Posterior vena cava (tissue), 2 donors: ENCODE data around the gene VWA7. TPM values are rescaled to one million over a fixed set of nuclear protein-coding genes. Genes with fewer than 3 reads are reported as not detected.

Source experiments
- DNase-seq: peaks from one replicate; pipeline ENCODE4 v3.0.0-alpha.2; 2020; ENCODE audit warnings: low spot score
- intact Hi-C, 2 donors: fragments of 100-400 bp; cut with DNase I; formaldehyde crosslinking; loops; one replicate each; pipeline versions ENCODE4 v1.14.1 to v1.14.2; 2022 to 2023
- total RNA-seq, 2 donors: library from RNA; stranded (reverse); fragmentation: NEBNext Ultra II Directional; extraction: Animal tissue kit (Norgen Biotek cat#: 25700); gene quantifications; one replicate each; pipeline ENCODE4 v1.2.1, GENCODE V29; 2021
- donor health status: DM: yes; HTN: yes; CAD: no.
- donor health status: DM: yes; HTN: yes; CAD: no.

Gene VWA7
- total RNA-seq, 2 donors from 2014 or later: 0.37 to 0.48 TPM

DNA sequence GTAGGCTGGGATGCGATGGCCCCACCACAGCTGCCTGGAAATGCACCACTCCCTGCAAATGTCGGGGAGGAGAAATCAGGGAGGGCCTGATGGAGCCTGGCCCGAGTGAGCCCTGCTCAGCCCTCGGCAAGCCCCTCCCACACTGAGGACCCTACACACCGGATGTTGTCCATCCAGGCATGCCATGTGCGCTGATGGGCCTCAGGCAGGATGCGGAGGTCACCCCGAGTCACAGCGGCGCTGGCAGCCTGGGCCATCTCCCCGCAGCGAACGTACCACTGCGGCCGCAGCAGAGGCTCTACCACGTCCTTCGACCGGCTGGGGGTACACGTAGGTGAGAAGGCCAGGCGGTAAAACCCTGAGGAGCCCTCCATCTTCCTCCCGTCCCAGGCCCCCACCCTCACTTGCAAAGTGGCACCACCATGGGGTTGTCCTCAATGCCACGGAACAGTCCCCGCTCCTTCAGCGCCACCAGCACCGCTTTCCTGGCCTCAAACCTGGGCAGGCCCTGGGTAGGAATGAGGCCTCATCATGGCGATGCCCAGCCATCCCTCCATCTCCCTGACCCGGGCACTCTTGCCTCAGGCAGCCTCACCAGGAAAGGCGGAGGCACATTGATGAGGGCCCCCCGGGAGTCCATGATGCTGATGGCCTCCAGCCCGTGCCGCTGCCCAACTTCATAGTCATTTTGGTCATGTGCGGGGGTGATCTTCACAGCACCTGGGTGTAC lies 5.2 kb upstream of the VWA7 start:
- intact Hi-C loops: no loop called here
- no peak for DNase-seq

GRCh38 chr6:31781244-31782125 lies 4.4 kb upstream of the VWA7 start:
- no peak for DNase-seq
- intact Hi-C loops: no loop called here

DNA sequence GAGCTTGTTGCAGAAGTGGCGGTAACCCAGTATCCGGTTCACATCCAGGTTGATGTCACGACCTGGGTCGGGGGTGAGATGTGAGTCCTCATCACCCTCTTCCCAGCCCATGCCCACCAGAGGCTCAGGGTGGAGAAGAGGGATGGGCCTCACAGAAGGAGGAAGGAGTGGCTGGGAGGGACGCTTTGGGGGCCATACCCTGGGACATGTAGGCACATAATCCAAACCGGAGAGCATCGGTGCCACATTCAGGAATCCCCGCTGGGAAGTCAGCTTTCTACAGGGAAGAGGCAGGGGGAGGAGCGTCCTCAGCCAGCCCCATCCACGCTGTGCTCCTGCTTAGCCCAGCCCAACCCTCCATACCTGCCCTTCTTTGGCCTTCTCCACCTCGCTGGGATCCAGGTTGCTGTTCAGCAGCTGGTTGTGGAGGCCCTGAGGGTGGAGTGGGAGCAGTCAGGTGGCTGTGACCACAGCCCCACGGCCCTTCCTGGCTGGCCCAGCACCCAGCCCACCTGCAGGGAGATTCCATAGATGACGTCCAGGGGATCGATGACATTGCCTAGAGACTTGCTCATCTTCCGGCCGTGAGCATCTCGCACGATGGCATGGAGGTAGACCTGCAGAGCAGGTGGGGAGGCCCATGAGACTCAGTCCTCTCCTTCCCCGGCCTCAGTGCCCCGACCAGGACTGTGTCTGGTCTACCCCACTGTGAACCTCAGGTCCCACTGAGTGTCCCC lies 3.5 kb upstream of the VWA7 start:
- intact Hi-C loops: no loop called here
- DNase-seq: no peak

- DNase-seq: no peak
- intact Hi-C loops: loop anchor here in 1 of 2 donors (10.0 kb wide), 1 partner anchor 1005 kb away; no protein-coding TSS in a partner anchor
These were observed 2.8 kb upstream of the VWA7 start for GRCh38 chr6:31779908-31780307.

DNA sequence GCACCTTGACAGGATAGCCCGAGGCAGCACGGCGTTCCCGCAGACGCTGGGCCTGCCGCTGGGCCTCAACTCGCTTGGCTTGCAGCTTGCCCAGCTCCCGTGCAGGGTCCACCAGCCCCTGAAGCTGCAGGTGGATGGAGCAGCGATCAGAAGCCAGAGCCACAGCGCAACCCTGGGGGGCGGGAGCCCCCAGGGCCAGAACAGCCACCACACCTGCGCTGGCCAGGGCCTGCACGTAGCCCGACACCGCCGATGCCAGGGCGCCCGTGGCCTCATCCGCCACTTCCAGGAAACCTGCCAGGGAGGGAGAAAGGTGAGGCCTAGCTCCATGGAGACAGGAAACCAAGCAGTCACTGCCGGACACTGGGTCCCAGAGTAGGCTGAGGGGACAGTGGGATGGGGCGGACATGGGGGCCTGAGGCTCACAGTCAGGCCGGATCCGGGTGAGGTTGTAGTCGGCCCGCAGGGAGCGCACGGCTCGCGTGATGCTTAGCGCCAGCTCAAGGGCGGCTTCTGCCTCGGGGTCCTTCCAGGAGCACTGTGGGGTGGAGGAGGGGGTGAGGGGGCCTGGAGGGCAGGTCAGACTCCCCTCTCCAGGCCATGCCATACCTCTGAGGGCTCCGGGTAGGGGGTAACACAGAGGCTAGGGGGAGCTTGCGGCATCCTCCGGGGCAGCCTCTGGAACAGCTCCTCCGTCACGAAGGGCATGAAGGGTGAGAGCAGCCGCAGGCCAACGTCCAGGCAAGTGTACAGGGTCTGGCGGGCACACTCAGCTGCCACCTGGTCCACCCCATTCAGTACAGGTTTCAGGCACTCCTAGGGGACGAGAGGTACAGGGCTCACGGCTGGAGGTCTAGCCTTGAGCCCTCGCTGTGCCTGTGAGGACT lies 2.1 kb upstream of the VWA7 start:
- intact Hi-C loops: loop anchor here in 1 of 2 donors (10.0 kb wide), 1 partner anchor 1006 kb away; no protein-coding TSS in a partner anchor
- DNase-seq: peak; percentile 62

GRCh38 chr6:31778193-31778592 lies 1.1 kb upstream of the VWA7 start:
- DNase-seq: no peak
- intact Hi-C loops: loop anchor here in 1 of 2 donors (10.0 kb wide), 1 partner anchor 1007 kb away; no protein-coding TSS in a partner anchor

DNA sequence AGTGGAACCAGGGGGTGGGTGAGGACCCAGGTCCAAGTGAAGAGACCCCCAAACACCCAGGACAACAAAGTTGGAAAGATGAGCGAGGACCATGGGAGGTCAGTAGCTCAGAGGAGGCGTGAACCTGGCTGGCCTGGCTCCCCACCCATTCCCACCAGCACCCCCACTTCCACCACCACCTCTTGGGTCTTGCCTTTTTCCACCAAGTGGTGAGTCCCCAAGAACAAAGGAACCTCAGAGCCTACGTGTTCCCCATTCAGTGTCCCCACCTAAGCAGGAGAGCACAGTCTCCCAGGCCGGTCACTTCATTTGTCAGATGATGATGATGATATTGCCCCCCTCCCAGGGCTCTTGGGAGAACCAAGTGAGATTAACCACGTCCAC lies 531 bp upstream of the VWA7 start:
- intact Hi-C loops: loop anchor here in 1 of 2 donors (10.0 kb wide), 1 partner anchor 1007 kb away; no protein-coding TSS in a partner anchor
- no peak for DNase-seq

DNA sequence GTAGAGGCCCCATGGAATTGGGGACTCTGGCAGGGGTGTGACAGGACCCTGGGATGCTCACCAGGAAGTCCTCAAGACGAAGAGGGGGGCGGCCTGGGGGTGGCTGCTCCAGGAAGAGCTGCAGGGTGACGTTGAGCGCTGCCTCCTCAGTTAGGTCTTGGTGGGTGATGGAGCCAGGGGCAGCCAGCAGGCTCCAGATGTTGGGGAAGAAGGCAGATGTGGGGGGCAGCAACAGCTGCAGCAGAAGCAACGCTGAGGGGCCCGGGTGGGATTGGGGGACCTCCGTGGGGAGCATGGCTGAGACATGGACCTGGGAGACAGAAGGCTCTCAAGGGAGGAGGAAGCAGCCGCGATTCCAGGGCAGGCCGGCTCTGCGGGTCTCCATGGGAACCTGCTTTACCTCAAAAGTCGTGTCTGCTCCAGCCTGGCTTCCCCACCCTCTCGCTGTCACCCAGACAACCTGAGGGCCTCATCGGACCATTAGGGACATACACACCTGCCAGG lies 591 bp downstream of the VWA7 start:
- no peak for DNase-seq
- intact Hi-C loops: loop anchor here in 1 of 2 donors (10.0 kb wide), 1 partner anchor 1008 kb away; no protein-coding TSS in a partner anchor

GRCh38 chr6:31775633-31776484 lies 1.3 kb downstream of the VWA7 start:
- no peak for DNase-seq
- intact Hi-C loops: loop anchor here in 1 of 2 donors (10.0 kb wide), 1 partner anchor 1009 kb away; no protein-coding TSS in a partner anchor

DNA sequence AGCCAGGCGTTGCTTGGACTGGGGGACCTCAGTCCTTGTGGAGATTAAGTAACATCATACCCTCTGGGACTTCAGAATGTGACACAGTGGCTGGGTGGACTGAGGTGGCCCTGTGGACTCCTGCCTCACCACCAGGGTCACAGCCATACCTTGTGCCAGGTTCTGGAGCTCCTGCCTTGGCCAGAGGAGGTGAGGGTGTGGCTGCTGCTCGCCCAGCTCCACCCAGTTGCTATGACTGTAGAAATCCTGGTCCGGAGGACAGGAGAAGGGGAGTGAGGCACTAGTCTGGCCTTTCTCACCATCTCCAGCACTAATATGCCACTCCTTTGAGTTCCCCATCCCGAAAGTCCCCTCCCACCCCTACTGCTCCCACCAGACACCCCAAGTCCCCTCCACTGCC lies 1.9 kb downstream of the VWA7 start:
- DNase-seq: no peak
- intact Hi-C loops: loop anchor here in 1 of 2 donors (10.0 kb wide), 1 partner anchor 1010 kb away; no protein-coding TSS in a partner anchor

DNA sequence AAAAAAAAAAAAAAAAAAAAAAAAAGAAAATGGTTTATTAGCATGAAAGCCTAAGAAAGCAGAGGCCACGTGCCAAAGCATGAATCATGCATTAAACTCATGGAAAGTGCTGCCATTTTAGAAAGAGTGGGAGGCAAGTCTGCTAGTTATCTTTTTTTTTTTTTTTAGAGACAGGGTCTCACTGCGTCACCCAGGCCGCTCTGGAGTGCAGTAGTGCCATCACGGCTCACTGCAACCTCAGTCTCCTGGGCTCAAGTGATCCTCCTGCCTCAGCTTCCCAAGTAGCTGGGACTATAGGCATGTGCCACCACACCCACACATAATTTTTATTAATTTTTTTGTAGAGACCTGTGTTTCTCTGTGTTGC lies 5.2 kb downstream of the VWA7 start:
- intact Hi-C loops: loop anchor here in 1 of 2 donors (10.0 kb wide), 1 partner anchor 1013 kb away; no protein-coding TSS in a partner anchor
- DNase-seq: no peak

DNA sequence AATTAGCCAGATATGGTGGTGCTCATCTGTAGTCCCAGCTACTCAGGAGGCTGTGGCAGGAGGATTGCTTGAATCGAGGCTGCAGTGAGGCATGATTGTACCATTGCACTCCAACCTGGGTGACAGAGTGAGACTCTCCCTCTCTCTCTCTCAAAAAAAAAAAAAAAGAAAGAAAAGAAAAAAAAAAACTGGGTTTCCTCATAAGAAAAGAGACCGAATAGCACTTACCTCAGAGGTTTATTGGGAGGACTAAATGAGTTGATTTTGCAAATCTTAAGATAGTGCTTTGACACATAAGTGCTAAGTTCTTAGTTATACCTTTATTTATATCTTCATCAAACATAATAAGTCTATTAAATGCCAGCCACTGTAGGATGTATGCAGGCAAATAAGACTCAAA lies 6.3 kb downstream of the VWA7 start:
- intact Hi-C loops: loop anchor here in 1 of 2 donors (10.0 kb wide), 1 partner anchor 1014 kb away; no protein-coding TSS in a partner anchor
- DNase-seq: no peak

DNA sequence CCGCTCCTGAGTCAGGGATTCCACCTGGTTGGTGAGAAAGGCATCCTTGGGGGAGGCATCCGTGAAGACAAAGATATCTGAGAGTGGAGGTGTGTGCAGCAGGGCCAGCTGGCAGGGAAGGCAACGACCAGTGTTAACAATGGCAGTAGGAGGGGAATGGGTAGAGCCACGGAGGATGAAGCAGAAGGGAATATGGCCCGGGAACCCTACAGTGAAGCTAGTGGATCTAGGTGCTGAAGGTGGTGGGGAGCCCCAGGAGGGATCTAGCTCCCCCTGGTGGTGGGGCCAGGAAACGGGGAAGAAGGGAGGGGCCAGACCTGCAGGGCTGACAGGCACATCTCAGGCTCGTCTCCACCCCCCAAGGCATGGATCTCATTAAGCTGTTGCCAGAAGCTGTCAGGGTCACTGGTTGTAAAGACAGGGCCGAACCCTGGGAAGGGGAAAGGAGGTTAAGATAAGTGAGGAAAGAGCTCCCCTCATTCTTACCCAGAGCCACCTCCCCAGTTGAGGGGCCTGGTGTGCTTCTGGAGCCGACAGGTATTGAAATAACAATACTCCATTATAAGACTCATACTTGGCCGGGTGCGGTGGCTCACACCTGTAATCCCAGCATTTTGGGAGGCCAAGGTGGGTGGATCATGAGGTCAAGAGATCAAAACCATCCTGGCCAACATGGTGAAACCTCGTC lies 7.3 kb downstream of the VWA7 start:
- DNase-seq: peak; percentile 91
- intact Hi-C loops: loop anchor here (5.0 to 10.0 kb wide), 2 partner anchors 62 to 1015 kb away; no protein-coding TSS in a partner anchor

- intact Hi-C loops: loop anchor here in 1 of 2 donors (5.0 kb wide), 1 partner anchor 64 kb away; no protein-coding TSS in a partner anchor
- no peak for DNase-seq
These were observed 8.5 kb downstream of the VWA7 start for GRCh38 chr6:31768363-31769257.

GRCh38 chr6:31767096-31767645 lies 10.0 kb downstream of the VWA7 start:
- no peak for DNase-seq
- intact Hi-C loops: loop anchor here in 1 of 2 donors (5.0 kb wide), 1 partner anchor 65 kb away; no protein-coding TSS in a partner anchor
